Right lobe of liver (tissue), 4 donors: ENCODE measurements around the gene CRAT.

ENCODE experiments used
- CTCF ChIP-seq, 4 donors: fragments of 200-600 bp in 3 of 4; fragments of 450-650 bp in 1 of 4; IDR thresholded peaks; one replicate each; pipeline versions ENCODE4 v1.5.1 to v1.8.0; 2016 to 2022; ENCODE audit warnings: antibody characterized with exemption in 4 of 4, mild to moderate bottlenecking in 2 of 4
- POLR2A ChIP-seq: fragments of 450-650 bp; IDR thresholded peaks from one replicate; pipeline ENCODE4 v1.6.1; 2017; ENCODE audit warnings: antibody characterized with exemption, mild to moderate bottlenecking
- donor health status: DM: no; HTN: no; CAD: no.
- donor health status: DM: no; HTN: no; CAD: no.
- donor health status: DM: no; HTN: yes; CAD: no.

- TF ChIP-seq CTCF (IDR thresholded peaks at IDR 0.05) (no peak), POLR2A (no peak)
These were observed 49.6 kb downstream of the CRAT start for GRCh38 chr9:129060991-129061390.
